Liver (tissue), 9 donors: ENCODE results near the gene TSPAN31. TPM values are rescaled to one million over a fixed set of nuclear protein-coding genes. Genes with fewer than 3 reads are reported as not detected.

Source experiments
- DNase-seq: peaks from one replicate; pipeline ENCODE4 v3.0.0-alpha.2; 2017; ENCODE audit warnings: low spot score
- H3K27ac ChIP-seq, 2 donors: one replicate each; pipeline ENCODE4 v1.7.0; 2013; ENCODE audit warnings: inconsistent platforms in 2 of 2, low read length in 2 of 2, control low read depth in 1 of 2, low read depth in 1 of 2, mild to moderate bottlenecking in 1 of 2
- H3K27me3 ChIP-seq, 4 donors: one replicate each; pipeline versions ENCODE4 v1.6.1 to v1.7.0; 2013; ENCODE audit warnings: low read length in 3 of 4, inconsistent platforms in 1 of 4, mild to moderate bottlenecking in 1 of 4, moderate library complexity in 1 of 4; ENCODE audit not compliant: control insufficient read depth in 4 of 4, insufficient read depth in 4 of 4
- H3K36me3 ChIP-seq, 4 donors: one replicate each; pipeline versions ENCODE4 v1.6.1 to v1.7.0; 2013; ENCODE audit warnings: low read length in 3 of 4, mild to moderate bottlenecking in 3 of 4, low read depth in 1 of 4, moderate library complexity in 1 of 4; ENCODE audit not compliant: control insufficient read depth in 4 of 4, insufficient read depth in 3 of 4
- H3K4me1 ChIP-seq, 4 donors: one replicate each; pipeline versions ENCODE4 v1.6.1 to v1.7.0; 2013; ENCODE audit warnings: low read length in 3 of 4, mild to moderate bottlenecking in 3 of 4, moderate library complexity in 1 of 4; ENCODE audit not compliant: control insufficient read depth in 4 of 4, insufficient read depth in 4 of 4
- H3K4me3 ChIP-seq, 3 donors: one replicate each; pipeline versions ENCODE4 v1.6.1 to v1.7.0; 2013; ENCODE audit warnings: low read length in 3 of 3, control low read depth in 1 of 3, low read depth in 1 of 3, mild to moderate bottlenecking in 1 of 3
- H3K9ac ChIP-seq, 2 donors: one replicate each; pipeline ENCODE4 v1.7.0; 2013; ENCODE audit warnings: low read length in 2 of 2, mild to moderate bottlenecking in 2 of 2, moderate library complexity in 2 of 2, control low read depth in 1 of 2, low read depth in 1 of 2
- H3K9me3 ChIP-seq, 4 donors: one replicate each; pipeline versions ENCODE4 v1.6.1 to v1.7.0; 2013; ENCODE audit warnings: low read length in 3 of 4; ENCODE audit not compliant: control insufficient read depth in 4 of 4
- ATF3 ChIP-seq: IDR thresholded peaks from 2 replicates; pipeline ENCODE4 v1.6.1; 2016; ENCODE audit warnings: antibody characterized with exemption
- CTCF ChIP-seq: fragments of 150-350 bp; IDR thresholded peaks from 2 replicates; pipeline ENCODE4 v1.5.1; 2017; ENCODE audit warnings: improper control_type of control experiment, low read depth, low read length; ENCODE audit not compliant: missing input control
- FOXA1 ChIP-seq: IDR thresholded peaks from 2 replicates; pipeline ENCODE4 v1.6.1; 2016; ENCODE audit warnings: antibody characterized with exemption
- GABPA ChIP-seq, 2 donors: IDR thresholded peaks in 1 of 2; conservative IDR thresholded peaks in 1 of 2; 2 replicates each; pipeline ENCODE4 v1.6.1; 2016; ENCODE audit warnings: antibody characterized with exemption in 2 of 2, mild to moderate bottlenecking in 1 of 2, moderate library complexity in 1 of 2
- MAX ChIP-seq: IDR thresholded peaks from 2 replicates; pipeline ENCODE4 v1.6.1; 2016; ENCODE audit warnings: antibody characterized with exemption
- NR2F2 ChIP-seq: IDR thresholded peaks from 2 replicates; pipeline ENCODE4 v1.6.1; 2016; ENCODE audit warnings: antibody characterized with exemption
- REST ChIP-seq: IDR thresholded peaks from 2 replicates; pipeline ENCODE4 v1.6.1; 2016; ENCODE audit warnings: antibody characterized with exemption, mild to moderate bottlenecking
- SP1 ChIP-seq: IDR thresholded peaks from 2 replicates; pipeline ENCODE4 v1.6.1; 2018; ENCODE audit warnings: antibody characterized with exemption, mild to moderate bottlenecking
- TAF1 ChIP-seq: conservative IDR thresholded peaks from 2 replicates; pipeline ENCODE4 v1.6.1; 2016; ENCODE audit warnings: antibody characterized with exemption, mild to moderate bottlenecking
- YY1 ChIP-seq: IDR thresholded peaks from 2 replicates; pipeline ENCODE4 v1.6.1; 2016; ENCODE audit warnings: antibody characterized with exemption, mild to moderate bottlenecking
- ZBTB33 ChIP-seq: IDR thresholded peaks from 2 replicates; pipeline ENCODE4 v1.6.1; 2016; ENCODE audit warnings: antibody characterized with exemption
- WGBS: extraction: QIAGEN DNeasy Blood & Tissue Kit; methylation state at CpG from one replicate; pipeline ENCODE4 v1.1.7; 2013; 5-methylcytosine and 5-hydroxymethylcytosine counted together
- polyA plus RNA-seq, 2 donors: library from polyadenylated mRNA; stranded (reverse) in 1 of 2; unstranded in 1 of 2; fragments of 200-250 nt in 1 of 2; fragments of >200 nt in 1 of 2; fragmentation: Nextera tagmentation in 1 of 2; extraction: Ambion mirVana in 1 of 2; gene quantifications; one replicate each; pipeline versions ENCODE4 v1.2.1 to v1.2.3, GENCODE V29; 2013 to 2015
- total RNA-seq, 2 donors: library from RNA; depleted of rRNA; stranded (reverse); fragments of >200 nt; gene quantifications; one replicate each; pipeline ENCODE4 v1.2.3, GENCODE V29; 2014
- donor health status: healthy.
- donor health status: healthy.
- donor health status: healthy.
- donor health status: healthy.
- donor health status: healthy.

TSPAN31 gene
- total and polyA plus RNA-seq, 4 donors = 16.9 to 39.4 (median 24.6) TPM

- no peak overlapping the region for H3K9ac ChIP-seq
- peaks cover 0 to 2% (median 0%) of the 10 kb centered on the region in 4 donors for H3K27me3 ChIP-seq
- TF ChIP-seq TAF1 (no peak), SP1 (no peak), ZBTB33 (no peak), ATF3 (no peak), YY1 (no peak), MAX (no peak)
- H3K36me3 ChIP-seq = no peaks in the 10 kb centered on the region
- H3K4me1 ChIP-seq = peaks cover 3 to 15% (median 8%) of the 10 kb centered on the region in 4 donors
- DNase-seq = no peak
- 82% methylated on average over 19 of the region's 19 CpGs for WGBS
- no peak overlapping the region for H3K27ac ChIP-seq
- no peak overlapping the region for H3K4me3 ChIP-seq
- H3K9me3 ChIP-seq = no peaks in the 10 kb centered on the region
These were observed 13.3 kb upstream of the TSPAN31 start for GRCh38 chr12:57731411-57732080.

GRCh38 chr12:57732270-57732669, 12.6 kb upstream of the TSPAN31 start:
- no peak for TF ChIP-seq NR2F2
- no peak for TF ChIP-seq TAF1
- no peak for TF ChIP-seq ZBTB33
- TF ChIP-seq GABPA (IDR thresholded peaks at IDR 0.05 in 1 of 2, conservative IDR thresholded peaks at IDR 0.05 in 1 of 2) = no peak
- no peak for TF ChIP-seq SP1
- no peak for TF ChIP-seq CTCF
- no peak for TF ChIP-seq FOXA1
- TF ChIP-seq REST = no peak
- H3K9me3 ChIP-seq = no peaks in the 10 kb centered on the region
- H3K9ac ChIP-seq = no peak overlapping the region
- H3K4me3 ChIP-seq = no peak overlapping the region
- peaks cover 0 to 9% (median 2%) of the 10 kb centered on the region in 4 donors for H3K27me3 ChIP-seq
- no peak overlapping the region for H3K27ac ChIP-seq
- 85% methylated on average over 4 of the region's 4 CpGs for WGBS
- H3K4me1 ChIP-seq = peaks cover 3 to 12% (median 8%) of the 10 kb centered on the region in 4 donors
- H3K36me3 ChIP-seq = no peaks in the 10 kb centered on the region
- no peak for DNase-seq
